ENCODE measurements around the gene LRIG1.

Gene LRIG1

DNA sequence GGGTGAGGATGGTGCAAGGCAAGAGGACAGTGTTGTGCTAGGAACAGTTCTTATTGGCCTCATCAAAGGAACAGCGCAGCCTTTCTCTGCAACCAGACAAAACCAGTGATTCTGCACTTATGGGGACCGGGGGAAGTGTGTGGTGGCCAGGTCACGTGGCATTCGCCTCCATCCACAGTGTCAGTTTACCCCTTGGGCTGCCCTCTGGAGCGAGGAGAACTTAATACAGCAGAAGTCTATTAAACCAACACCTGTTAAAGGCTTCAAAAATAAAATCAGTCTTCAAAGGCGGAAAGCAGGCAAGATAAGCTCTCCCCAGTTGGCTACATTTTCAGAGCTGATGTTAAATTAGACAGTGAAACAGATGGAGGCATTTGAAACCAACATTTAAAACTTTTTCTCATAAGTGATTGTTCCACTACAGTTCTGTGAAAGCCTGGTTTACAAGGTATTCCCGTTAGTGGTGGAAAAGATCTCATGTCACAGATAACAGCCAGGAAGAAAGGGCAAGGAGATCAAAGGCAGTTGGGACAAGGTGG lies 75.2 kb downstream of the LRIG1 start:
- TF ChIP-seq ZBTB7A (IDR thresholded peaks at IDR 0.05; ENCODE audit: low read depth) (no peak), EP300 (IDR thresholded peaks at IDR 0.05; ENCODE audit: borderline replicate concordance) (no peak), NFIC (IDR thresholded peaks at IDR 0.05) (no peak), EGR1 (IDR thresholded peaks at IDR 0.05) (no peak), CEBPB (IDR thresholded peaks at IDR 0.05) (no peak), CREB1 (IDR thresholded peaks at IDR 0.05; ENCODE audit: low read depth) (no peak), TAF1 (IDR thresholded peaks at IDR 0.05; ENCODE audit: low read depth) (no peak), TEAD4 (IDR thresholded peaks at IDR 0.05) (no peak), FOXM1 (IDR thresholded peaks at IDR 0.05; ENCODE audit: borderline replicate concordance, low read depth) (no peak), YY1 (IDR thresholded peaks at IDR 0.05; ENCODE audit: low read depth) (no peak), RAD21 (IDR thresholded peaks at IDR 0.05; ENCODE audit: low read depth) (no peak)
- TF ChIP-seq, protein P1, sequence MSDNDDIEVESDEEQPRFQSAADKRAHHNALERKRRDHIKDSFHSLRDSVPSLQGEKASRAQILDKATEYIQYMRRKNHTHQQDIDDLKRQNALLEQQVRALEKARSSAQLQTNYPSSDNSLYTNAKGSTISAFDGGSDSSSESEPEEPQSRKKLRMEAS (IDR thresholded peaks at IDR 0.05), result no peak

DNA sequence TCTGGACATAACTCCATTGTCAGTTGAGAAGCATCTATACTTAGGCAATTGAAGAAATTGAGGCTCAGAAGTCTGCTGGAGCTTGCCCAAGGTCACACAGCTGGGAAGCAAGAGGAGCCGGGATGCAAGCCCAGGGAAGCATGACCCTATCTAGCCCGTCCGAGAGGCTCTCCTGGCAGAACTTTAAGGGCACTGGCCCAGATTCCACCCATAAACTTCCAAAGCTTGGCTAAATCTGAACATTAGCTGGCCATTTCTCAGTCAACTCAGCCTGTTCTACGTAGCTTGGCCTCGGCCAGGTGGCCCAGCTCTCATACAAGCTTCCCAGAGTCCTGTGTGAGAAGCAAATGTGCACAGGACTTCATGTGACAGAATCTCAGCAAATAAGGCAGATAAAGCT lies 75.8 kb downstream of the LRIG1 start:
- TF ChIP-seq TAF1 (IDR thresholded peaks at IDR 0.05; ENCODE audit: low read depth) (no peak), CEBPB (IDR thresholded peaks at IDR 0.05) (no peak), CREB1 (IDR thresholded peaks at IDR 0.05; ENCODE audit: low read depth) (no peak), YY1 (IDR thresholded peaks at IDR 0.05; ENCODE audit: low read depth) (no peak)
- TF ChIP-seq, protein P1 (IDR thresholded peaks at IDR 0.05), result no peak

DNA sequence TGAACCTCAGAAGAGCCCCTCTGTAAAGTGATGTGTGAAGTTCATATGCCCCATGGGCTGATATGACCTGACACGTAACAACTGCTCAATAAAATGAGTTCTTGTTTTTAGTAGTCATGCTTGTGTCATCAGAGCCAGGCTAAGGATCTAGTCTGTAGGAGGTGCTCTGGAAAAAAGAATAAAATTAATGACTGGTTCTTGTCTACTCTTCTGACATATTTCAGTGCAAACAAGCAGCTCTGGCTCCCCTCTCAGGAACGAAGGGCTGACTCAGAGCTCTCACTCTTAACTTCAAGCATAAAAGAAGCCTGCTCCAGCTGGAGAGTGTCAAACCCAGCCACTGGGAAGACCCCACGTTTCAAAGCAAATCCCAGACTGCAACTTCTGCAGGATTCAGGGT lies 77.0 kb downstream of the LRIG1 start:
- TF ChIP-seq YY1 (IDR thresholded peaks at IDR 0.05; ENCODE audit: low read depth) (no peak), NFIC (IDR thresholded peaks at IDR 0.05) (no peak), EGR1 (IDR thresholded peaks at IDR 0.05) (no peak), RAD21 (IDR thresholded peaks at IDR 0.05; ENCODE audit: low read depth) (no peak), TEAD4 (IDR thresholded peaks at IDR 0.05) (no peak), ZBTB7A (IDR thresholded peaks at IDR 0.05; ENCODE audit: low read depth) (no peak), TAF1 (IDR thresholded peaks at IDR 0.05; ENCODE audit: low read depth) (no peak), TCF12 (IDR thresholded peaks at IDR 0.05; ENCODE audit: low read depth) (no peak), EP300 (IDR thresholded peaks at IDR 0.05; ENCODE audit: borderline replicate concordance) (no peak), CREB1 (IDR thresholded peaks at IDR 0.05; ENCODE audit: low read depth) (no peak), CEBPB (IDR thresholded peaks at IDR 0.05) (no peak)
- TF ChIP-seq, protein P2, sequence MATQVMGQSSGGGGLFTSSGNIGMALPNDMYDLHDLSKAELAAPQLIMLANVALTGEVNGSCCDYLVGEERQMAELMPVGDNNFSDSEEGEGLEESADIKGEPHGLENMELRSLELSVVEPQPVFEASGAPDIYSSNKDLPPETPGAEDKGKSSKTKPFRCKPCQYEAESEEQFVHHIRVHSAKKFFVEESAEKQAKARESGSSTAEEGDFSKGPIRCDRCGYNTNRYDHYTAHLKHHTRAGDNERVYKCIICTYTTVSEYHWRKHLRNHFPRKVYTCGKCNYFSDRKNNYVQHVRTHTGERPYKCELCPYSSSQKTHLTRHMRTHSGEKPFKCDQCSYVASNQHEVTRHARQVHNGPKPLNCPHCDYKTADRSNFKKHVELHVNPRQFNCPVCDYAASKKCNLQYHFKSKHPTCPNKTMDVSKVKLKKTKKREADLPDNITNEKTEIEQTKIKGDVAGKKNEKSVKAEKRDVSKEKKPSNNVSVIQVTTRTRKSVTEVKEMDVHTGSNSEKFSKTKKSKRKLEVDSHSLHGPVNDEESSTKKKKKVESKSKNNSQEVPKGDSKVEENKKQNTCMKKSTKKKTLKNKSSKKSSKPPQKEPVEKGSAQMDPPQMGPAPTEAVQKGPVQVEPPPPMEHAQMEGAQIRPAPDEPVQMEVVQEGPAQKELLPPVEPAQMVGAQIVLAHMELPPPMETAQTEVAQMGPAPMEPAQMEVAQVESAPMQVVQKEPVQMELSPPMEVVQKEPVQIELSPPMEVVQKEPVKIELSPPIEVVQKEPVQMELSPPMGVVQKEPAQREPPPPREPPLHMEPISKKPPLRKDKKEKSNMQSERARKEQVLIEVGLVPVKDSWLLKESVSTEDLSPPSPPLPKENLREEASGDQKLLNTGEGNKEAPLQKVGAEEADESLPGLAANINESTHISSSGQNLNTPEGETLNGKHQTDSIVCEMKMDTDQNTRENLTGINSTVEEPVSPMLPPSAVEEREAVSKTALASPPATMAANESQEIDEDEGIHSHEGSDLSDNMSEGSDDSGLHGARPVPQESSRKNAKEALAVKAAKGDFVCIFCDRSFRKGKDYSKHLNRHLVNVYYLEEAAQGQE (IDR thresholded peaks at IDR 0.05; ENCODE audit: low read depth), result no peak
- TF ChIP-seq, protein P1 (IDR thresholded peaks at IDR 0.05), result no peak
- TF ChIP-seq, protein P3, sequence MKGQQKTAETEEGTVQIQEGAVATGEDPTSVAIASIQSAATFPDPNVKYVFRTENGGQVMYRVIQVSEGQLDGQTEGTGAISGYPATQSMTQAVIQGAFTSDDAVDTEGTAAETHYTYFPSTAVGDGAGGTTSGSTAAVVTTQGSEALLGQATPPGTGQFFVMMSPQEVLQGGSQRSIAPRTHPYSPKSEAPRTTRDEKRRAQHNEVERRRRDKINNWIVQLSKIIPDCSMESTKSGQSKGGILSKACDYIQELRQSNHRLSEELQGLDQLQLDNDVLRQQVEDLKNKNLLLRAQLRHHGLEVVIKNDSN (IDR thresholded peaks at IDR 0.05), result no peak

DNA sequence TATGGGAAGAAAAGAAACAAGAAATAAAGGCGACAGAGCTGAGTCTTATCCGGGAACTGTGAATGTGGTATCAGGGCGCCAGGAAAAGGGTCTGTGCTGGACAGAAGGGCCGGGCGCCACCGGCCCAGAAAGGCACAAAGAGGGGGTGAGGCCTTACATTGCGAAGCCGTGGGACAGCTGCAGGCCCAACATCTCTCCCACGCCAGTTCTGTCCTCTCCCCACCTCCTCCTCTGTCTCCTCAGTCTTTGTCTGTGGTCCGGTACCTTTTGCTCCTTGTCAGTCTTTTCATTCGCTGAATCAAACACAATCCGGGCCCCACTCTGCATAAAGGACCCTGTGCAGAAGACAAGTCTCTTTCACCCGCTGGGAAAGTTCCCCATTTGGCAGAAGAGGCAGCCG lies 81.8 kb downstream of the LRIG1 start:
- TF ChIP-seq EP300 (IDR thresholded peaks at IDR 0.05; ENCODE audit: borderline replicate concordance) (no peak), FOXM1 (IDR thresholded peaks at IDR 0.05; ENCODE audit: borderline replicate concordance, low read depth) (no peak), RAD21 (IDR thresholded peaks at IDR 0.05; ENCODE audit: low read depth) (no peak), TAF1 (IDR thresholded peaks at IDR 0.05; ENCODE audit: low read depth) (no peak), EGR1 (IDR thresholded peaks at IDR 0.05) (no peak), TEAD4 (IDR thresholded peaks at IDR 0.05) (no peak), CREB1 (IDR thresholded peaks at IDR 0.05; ENCODE audit: low read depth) (no peak), YY1 (IDR thresholded peaks at IDR 0.05; ENCODE audit: low read depth) (no peak), TCF12 (IDR thresholded peaks at IDR 0.05; ENCODE audit: low read depth) (no peak), ZBTB7A (IDR thresholded peaks at IDR 0.05; ENCODE audit: low read depth) (no peak)

DNA sequence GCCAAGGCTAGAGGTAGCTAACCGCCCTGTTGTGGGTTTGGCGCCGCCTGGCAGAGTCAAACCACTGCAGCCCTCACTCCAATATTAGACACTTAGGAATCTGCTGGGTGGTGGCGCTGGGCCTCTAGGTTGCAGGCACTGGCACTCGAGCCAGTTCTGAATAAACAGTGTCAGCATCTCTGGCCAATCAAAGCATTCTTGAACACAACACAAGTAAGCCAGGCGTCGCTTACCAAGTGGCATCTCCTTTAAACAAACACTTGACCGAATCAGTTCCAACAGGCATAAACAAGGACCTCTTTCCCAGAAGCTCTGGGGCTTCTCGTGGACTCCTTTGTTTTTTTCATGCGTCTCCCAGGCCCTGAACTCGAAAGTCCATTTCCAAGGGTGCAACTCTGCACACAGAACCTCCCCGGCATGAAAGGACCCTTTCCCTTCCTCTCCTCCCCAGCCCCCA lies 82.3 kb downstream of the LRIG1 start:
- TF ChIP-seq CEBPB (IDR thresholded peaks at IDR 0.05) (no peak), FOXM1 (IDR thresholded peaks at IDR 0.05; ENCODE audit: borderline replicate concordance, low read depth) (no peak), YY1 (IDR thresholded peaks at IDR 0.05; ENCODE audit: low read depth) (no peak), TAF1 (IDR thresholded peaks at IDR 0.05; ENCODE audit: low read depth) (no peak), EGR1 (IDR thresholded peaks at IDR 0.05) (no peak), TCF12 (IDR thresholded peaks at IDR 0.05; ENCODE audit: low read depth) (no peak), TEAD4 (IDR thresholded peaks at IDR 0.05) (no peak), CREB1 (IDR thresholded peaks at IDR 0.05; ENCODE audit: low read depth) (no peak), ZBTB7A (IDR thresholded peaks at IDR 0.05; ENCODE audit: low read depth) (no peak), RAD21 (IDR thresholded peaks at IDR 0.05; ENCODE audit: low read depth) (no peak), EP300 (IDR thresholded peaks at IDR 0.05; ENCODE audit: borderline replicate concordance) (no peak)
- TF ChIP-seq, protein P1 (IDR thresholded peaks at IDR 0.05), result no peak
- TF ChIP-seq, protein P2 (IDR thresholded peaks at IDR 0.05; ENCODE audit: low read depth), result no peak
- TF ChIP-seq, protein P3 (IDR thresholded peaks at IDR 0.05), result no peak

Measured in Ishikawa (cell line).